Panc1 (cell line): Measurements from ENCODE around the gene MRPL48.

Source experiments
- CTCF ChIP-seq: fragments of 450-650 bp; IDR thresholded peaks from 2 replicates; pipeline ENCODE4 v1.5.1; 2017; ENCODE audit warnings: mild to moderate bottlenecking
- POLR2AphosphoS5 ChIP-seq: IDR thresholded peaks from 2 replicates; pipeline ENCODE4 v1.6.1; 2012; ENCODE audit warnings: mild to moderate bottlenecking, low read depth, low read length, moderate library complexity
- SIN3A ChIP-seq: IDR thresholded peaks from 2 replicates; pipeline ENCODE4 v1.6.1; 2012; ENCODE audit warnings: low read depth, mild to moderate bottlenecking, low read length, moderate library complexity, borderline replicate concordance; ENCODE audit not compliant: insufficient read depth
- TCF7L2 ChIP-seq: IDR thresholded peaks from 2 replicates; pipeline ENCODE4 v1.6.1; 2011; ENCODE audit warnings: mild to moderate bottlenecking, low read depth, low read length, inconsistent platforms

- TF ChIP-seq SIN3A: no peak
- TF ChIP-seq CTCF: no peak
- TF ChIP-seq POLR2AphosphoS5: no peak
- TF ChIP-seq TCF7L2: no peak
Measured at GRCh38 chr11:73862986-73863385, 75.3 kb downstream of the MRPL48 start.
